Keratinocyte (primary cell): ENCODE results near the gene ADORA2B. TPM values are rescaled to one million over a fixed set of nuclear protein-coding genes. Genes with fewer than 3 reads are reported as not detected.

Experiments
- DNase-seq: peaks from one replicate; pipeline ENCODE4 v3.0.0-alpha.2; 2011; ENCODE audit warnings: low read depth, missing footprints, low spot score
- FAIRE-seq: peaks from 2 replicates; lab custom pipeline; 2011; peaks lifted over from hg19 to GRCh38; lab: Jason Lieb, UNC
- H2AFZ ChIP-seq: 2 replicates; pipeline ENCODE4 v1.6.0; 2012; ENCODE audit warnings: low read length, control low read depth, inconsistent platforms; ENCODE audit not compliant: control insufficient read depth
- H3K27ac ChIP-seq: 2 replicates; pipeline ENCODE4 v1.5.1; 2011; ENCODE audit warnings: low read length; ENCODE audit not compliant: control insufficient read depth, insufficient read depth
- H3K27me3 ChIP-seq: 3 replicates; pipeline ENCODE4 v1.6.0; 2011; ENCODE audit warnings: low read length; ENCODE audit not compliant: control insufficient read depth, insufficient read depth; ENCODE audit errors: extremely low read depth
- H3K36me3 ChIP-seq, 2 experiments: 2 replicates in 1 of 2; 3 replicates in 1 of 2; pipeline ENCODE4 v1.5.1; 2011; ENCODE audit warnings: low read length in 2 of 2, mild to moderate bottlenecking in 1 of 2; ENCODE audit not compliant: control insufficient read depth in 2 of 2, insufficient read depth in 2 of 2; ENCODE audit errors: extremely low read depth in 1 of 2
- H3K4me1 ChIP-seq: 3 replicates; pipeline ENCODE4 v1.5.1; 2011; ENCODE audit warnings: low read length; ENCODE audit not compliant: control insufficient read depth, insufficient read depth; ENCODE audit errors: extremely low read depth
- H3K4me2 ChIP-seq: 3 replicates; pipeline ENCODE4 v1.6.0; 2011; ENCODE audit warnings: low read depth, low read length; ENCODE audit not compliant: control insufficient read depth, insufficient read depth; ENCODE audit errors: extremely low read depth
- H3K4me3 ChIP-seq, 3 experiments: fragments of 200-600 bp in 1 of 3; sonication (generic) in 1 of 3; 2 replicates in 2 of 3; 3 replicates in 1 of 3; pipeline ENCODE4 v1.5.1; 2011 to 2016; ENCODE audit warnings: low read length in 3 of 3, mild to moderate bottlenecking in 3 of 3, control low read depth in 2 of 3, inconsistent platforms in 1 of 3, low read depth in 1 of 3, mixed read lengths in 1 of 3, mixed run types in 1 of 3, moderate library complexity in 1 of 3; ENCODE audit not compliant: control insufficient read depth in 2 of 3, insufficient read depth in 2 of 3; ENCODE audit errors: extremely low read depth in 1 of 3
- H3K79me2 ChIP-seq: 2 replicates; pipeline ENCODE4 v1.6.0; 2012; ENCODE audit warnings: low read length; ENCODE audit not compliant: control insufficient read depth, insufficient read depth
- H3K9ac ChIP-seq: 3 replicates; pipeline ENCODE4 v1.6.0; 2011; ENCODE audit warnings: low read length; ENCODE audit not compliant: control insufficient read depth, insufficient read depth; ENCODE audit errors: extremely low read depth
- H3K9me1 ChIP-seq: 3 replicates; pipeline ENCODE4 v1.6.0; 2011; ENCODE audit warnings: low read length; ENCODE audit not compliant: control insufficient read depth, insufficient read depth; ENCODE audit errors: extremely low read depth
- H3K9me3 ChIP-seq: 2 replicates; pipeline ENCODE4 v1.5.1; 2012; ENCODE audit warnings: low read depth, low read length; ENCODE audit not compliant: control insufficient read depth
- H4K20me1 ChIP-seq: 3 replicates; pipeline ENCODE4 v1.6.0; 2011; ENCODE audit warnings: low read length; ENCODE audit not compliant: control insufficient read depth, insufficient read depth; ENCODE audit errors: extremely low read depth
- EZH2 ChIP-seq: IDR thresholded peaks from one replicate; pipeline ENCODE4 v1.6.1; 2012; ENCODE audit warnings: inconsistent platforms, mild to moderate bottlenecking, low read length, moderate library complexity
- dilution Hi-C: fragments of 300-500 bp; cut with MboI; formaldehyde crosslinking; loops from one replicate; pipeline ENCODE4 v1.7.0; 2020; ENCODE audit warnings: low sequenced_read_pairs; ENCODE audit not compliant: extremely low pct_ligation_motif_present
- polyA plus RNA-seq, 5 experiments: library from polyadenylated mRNA; depleted of rRNA in 3 of 5; stranded (reverse) in 3 of 5; stranded (forward) in 1 of 5; unstranded in 1 of 5; fragments of >200 nt; gene quantifications; 1 replicate in 1 of 5; 2 replicates in 3 of 5; 3 replicates in 1 of 5; pipeline versions ENCODE4 v1.2.1 to v1.2.3, GENCODE V29; 2011 to 2012; ENCODE audit warnings: missing spikeins in 2 of 5, low read depth in 1 of 5, low replicate concordance in 1 of 5
- TF ChIP-seq, protein P1 (sequence below), 3 experiments: IDR thresholded peaks in 1 of 3; conservative IDR thresholded peaks in 1 of 3; optimal IDR thresholded peaks in 1 of 3; 2 replicates in 2 of 3; 3 replicates in 1 of 3; pipeline versions ENCODE3 to v1.5.1; 2011; ENCODE audit warnings: low read length in 3 of 3, mild to moderate bottlenecking in 3 of 3, moderate library complexity in 2 of 3, control low read depth in 1 of 3, inconsistent platforms in 1 of 3; ENCODE audit not compliant: insufficient read depth in 2 of 3; ENCODE audit errors: extremely low read depth in 1 of 3

ADORA2B gene
- polyA plus RNA-seq, 1 donor (not counting 4 experiments of a cell fraction or from before 2014, with no cell fraction given): 50.0 TPM

- Histone ChIP-seq H3K4me3 (no peak overlapping the region), H3K27ac (no peak overlapping the region), H2AFZ (no peak overlapping the region), H3K4me1 (peaks cover 4% of the 10 kb centered on the region), H3K79me2 (no peaks in the 10 kb centered on the region), H3K36me3 (no peaks in the 10 kb centered on the region), H3K9me1 (no peaks in the 10 kb centered on the region), H3K4me2 (no peak overlapping the region), H4K20me1 (no peaks in the 10 kb centered on the region), H3K27me3 (peaks cover 13% of the 10 kb centered on the region), H3K9me3 (no peaks in the 10 kb centered on the region), H3K9ac (no peak overlapping the region)
- FAIRE-seq (no peak), DNase-seq (no peak)
- dilution Hi-C loops: no loop called here
- TF ChIP-seq, protein P1, sequence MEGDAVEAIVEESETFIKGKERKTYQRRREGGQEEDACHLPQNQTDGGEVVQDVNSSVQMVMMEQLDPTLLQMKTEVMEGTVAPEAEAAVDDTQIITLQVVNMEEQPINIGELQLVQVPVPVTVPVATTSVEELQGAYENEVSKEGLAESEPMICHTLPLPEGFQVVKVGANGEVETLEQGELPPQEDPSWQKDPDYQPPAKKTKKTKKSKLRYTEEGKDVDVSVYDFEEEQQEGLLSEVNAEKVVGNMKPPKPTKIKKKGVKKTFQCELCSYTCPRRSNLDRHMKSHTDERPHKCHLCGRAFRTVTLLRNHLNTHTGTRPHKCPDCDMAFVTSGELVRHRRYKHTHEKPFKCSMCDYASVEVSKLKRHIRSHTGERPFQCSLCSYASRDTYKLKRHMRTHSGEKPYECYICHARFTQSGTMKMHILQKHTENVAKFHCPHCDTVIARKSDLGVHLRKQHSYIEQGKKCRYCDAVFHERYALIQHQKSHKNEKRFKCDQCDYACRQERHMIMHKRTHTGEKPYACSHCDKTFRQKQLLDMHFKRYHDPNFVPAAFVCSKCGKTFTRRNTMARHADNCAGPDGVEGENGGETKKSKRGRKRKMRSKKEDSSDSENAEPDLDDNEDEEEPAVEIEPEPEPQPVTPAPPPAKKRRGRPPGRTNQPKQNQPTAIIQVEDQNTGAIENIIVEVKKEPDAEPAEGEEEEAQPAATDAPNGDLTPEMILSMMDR (optimal IDR thresholded peaks at IDR 0.05 in 1 of 3, IDR thresholded peaks at IDR 0.05 in 1 of 3, conservative IDR thresholded peaks at IDR 0.05 in 1 of 3; ENCODE audit: extremely low read depth in 1 of 3, insufficient read depth in 2 of 3, low read length in 3 of 3): no peak
- no peak for TF ChIP-seq EZH2
These were observed 26.7 kb upstream of the ADORA2B start for GRCh38 chr17:15918261-15918660.

DNA sequence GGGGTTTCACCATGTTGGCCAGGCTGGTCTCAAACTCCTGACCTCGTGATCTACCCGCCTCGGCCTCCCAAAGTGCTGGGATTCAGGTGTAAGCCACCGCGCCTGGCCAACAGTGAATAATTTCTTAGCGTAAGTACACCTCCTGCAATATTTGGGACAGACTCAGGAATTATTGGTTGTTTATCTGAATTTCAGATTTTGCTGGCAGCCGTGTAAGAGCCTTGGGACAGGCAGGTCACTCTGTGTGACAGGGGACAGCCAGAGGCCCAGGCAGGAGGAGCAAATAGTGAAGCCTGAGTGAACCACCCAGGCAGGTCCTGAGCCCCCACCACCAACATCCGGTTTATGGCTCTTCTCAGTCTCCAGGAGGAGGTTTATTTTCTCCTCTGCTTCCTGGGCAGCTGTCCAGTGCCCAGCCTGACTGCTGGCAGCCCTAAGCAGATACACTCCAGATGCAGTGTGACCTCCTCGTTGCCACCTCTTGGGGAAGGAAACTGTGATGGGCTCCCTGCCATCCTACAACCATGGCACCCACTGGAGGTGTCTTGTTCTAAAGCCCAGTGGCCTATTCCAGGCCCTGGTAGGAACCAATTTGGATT, 26.2 kb upstream of the ADORA2B start:
- no peaks in the 10 kb centered on the region for H4K20me1 ChIP-seq
- H2AFZ ChIP-seq: no peak overlapping the region
- H3K9ac ChIP-seq: no peak overlapping the region
- no peak overlapping the region for H3K27ac ChIP-seq
- H3K4me2 ChIP-seq: no peak overlapping the region
- DNase-seq (no peak), FAIRE-seq (no peak)
- no peak overlapping the region for H3K4me3 ChIP-seq
- no peaks in the 10 kb centered on the region for H3K9me3 ChIP-seq
- dilution Hi-C loops: no loop called here
- H3K27me3 ChIP-seq: peaks cover 13% of the 10 kb centered on the region
- H3K79me2 ChIP-seq: no peaks in the 10 kb centered on the region
- H3K4me1 ChIP-seq: peaks cover 4% of the 10 kb centered on the region
- H3K36me3 ChIP-seq: no peaks in the 10 kb centered on the region
- no peaks in the 10 kb centered on the region for H3K9me1 ChIP-seq
- no peak for TF ChIP-seq EZH2
- TF ChIP-seq, protein P1 (optimal IDR thresholded peaks at IDR 0.05 in 1 of 3, IDR thresholded peaks at IDR 0.05 in 1 of 3, conservative IDR thresholded peaks at IDR 0.05 in 1 of 3; ENCODE audit: extremely low read depth in 1 of 3, insufficient read depth in 2 of 3, low read length in 3 of 3): no peak
